HCT116 (cell line): ENCODE data around the gene STXBP3. TPM values are rescaled to one million over a fixed set of nuclear protein-coding genes. Genes with fewer than 3 reads are reported as not detected.

Experiments
- ATAC-seq: fragments of 200-7000 bp; cut with Tn5 transposase; 2 replicates; pipeline ENCODE4 v1.9.1; 2020; ENCODE audit warnings: mild to moderate bottlenecking, moderate library complexity
- BruUV-seq: library from RNA; stranded (reverse); fragments of 400-500 nt; replicated peaks from 2 replicates; lab custom pipeline; 2021; lab: Mats Ljungman, UMichigan
- CTCF ChIA-PET: fragments of 300-600 bp; sonication (Branson Sonifier 250); formaldehyde crosslinking; loops from one replicate; lab custom pipeline; 2021; ENCODE audit warnings: antibody characterized with exemption; lab: Charles Lee
- POLR2A ChIA-PET: fragments of 300-600, 350-600 bp; sonication (Branson Sonifier 250); formaldehyde crosslinking; loops from one replicate; lab custom pipeline; 2021; ENCODE audit warnings: antibody characterized with exemption; lab: Charles Lee
- RAD21 ChIA-PET, 2 experiments: fragments of 300-600 bp; sonication (Branson Sonifier 250); formaldehyde crosslinking; loops; one replicate each; lab custom pipeline; 2023; ENCODE audit warnings: low total read pairs in 2 of 2; ENCODE audit not compliant: uncharacterized antibody in 2 of 2, unreplicated experiment in 2 of 2, low non-redundant PET in 1 of 2; lab: Charles Lee
- DNase-seq: peaks from one replicate; pipeline ENCODE4 v3.0.0-alpha.2; 2010; ENCODE audit warnings: low read depth, low spot score
- H2AFZ ChIP-seq: fragments of 200-600 bp; shearing (Covaris generic), sonication (generic); 2 replicates; pipeline ENCODE4 v1.6.1; 2017; ENCODE audit warnings: low read depth, mixed run types, mixed read lengths, antibody characterized with exemption, low read length; ENCODE audit not compliant: poor library complexity, severe bottlenecking
- H3K27ac ChIP-seq: 2 replicates; pipeline ENCODE4 v1.5.1; 2012; ENCODE audit warnings: low read depth, low read length
- H3K27me3 ChIP-seq: fragments of 200-600 bp; sonication (generic); 2 replicates; pipeline ENCODE4 v1.6.1; 2016; ENCODE audit warnings: mixed run types, low read length, mixed read lengths; ENCODE audit not compliant: insufficient read depth
- H3K36me3 ChIP-seq, 2 experiments: fragments of 200-500 bp in 1 of 2; fragments of 200-600 bp in 1 of 2; sonication (Bioruptor generic) in 1 of 2; sonication (generic) in 1 of 2; 2 replicates each; pipeline versions ENCODE4 v1.5.1 to v1.6.1; 2014 to 2016; ENCODE audit warnings: low read length in 2 of 2, inconsistent platforms in 1 of 2, mixed read lengths in 1 of 2, mixed run types in 1 of 2; ENCODE audit not compliant: insufficient read depth in 2 of 2, control insufficient read depth in 1 of 2
- H3K4me1 ChIP-seq, 2 experiments: fragments of 200-600 bp in 1 of 2; sonication (generic) in 1 of 2; 2 replicates each; pipeline versions ENCODE4 v1.5.1 to v1.6.1; 2012 to 2017; ENCODE audit warnings: low read length in 2 of 2, inconsistent platforms in 1 of 2, mild to moderate bottlenecking in 1 of 2, mixed read lengths in 1 of 2, mixed run types in 1 of 2, moderate library complexity in 1 of 2; ENCODE audit not compliant: insufficient read depth in 2 of 2, control insufficient read depth in 1 of 2
- H3K4me2 ChIP-seq: fragments of 200-600 bp; sonication (generic); 2 replicates; pipeline ENCODE4 v1.6.1; 2017; ENCODE audit warnings: mixed run types, low read length, mixed read lengths
- H3K4me3 ChIP-seq, 2 experiments: fragments of 200-600 bp in 1 of 2; sonication (generic) in 1 of 2; replicated peaks in 1 of 2; 2 replicates each; pipeline ENCODE4 v1.5.1; 2011 to 2016; ENCODE audit warnings: low read length in 2 of 2, control low read depth in 1 of 2, low read depth in 1 of 2, mild to moderate bottlenecking in 1 of 2, mixed read lengths in 1 of 2, mixed run types in 1 of 2
- H3K79me2 ChIP-seq: fragments of 200-600 bp; sonication (generic); 2 replicates; pipeline ENCODE4 v1.6.1; 2017; ENCODE audit warnings: mild to moderate bottlenecking, mixed run types, low read length, moderate library complexity, mixed read lengths; ENCODE audit not compliant: insufficient read depth
- H3K9ac ChIP-seq: fragments of 200-600 bp; sonication (generic); 2 replicates; pipeline ENCODE4 v1.6.1; 2016; ENCODE audit warnings: low read length, mixed read lengths
- H3K9me2 ChIP-seq: fragments of 200-600 bp; sonication (generic), shearing (Covaris generic); 2 replicates; pipeline ENCODE4 v1.6.1; 2017; ENCODE audit warnings: mixed run types, mild to moderate bottlenecking, moderate library complexity; ENCODE audit not compliant: insufficient read depth
- H3K9me3 ChIP-seq, 2 experiments: fragments of 200-500 bp in 1 of 2; fragments of 200-600 bp in 1 of 2; sonication (Bioruptor generic) in 1 of 2; sonication (generic) in 1 of 2; 2 replicates each; pipeline ENCODE4 v1.6.1; 2014 to 2017; ENCODE audit warnings: low read length in 2 of 2, mixed read lengths in 2 of 2, inconsistent platforms in 1 of 2, low read depth in 1 of 2, mild to moderate bottlenecking in 1 of 2, mixed run types in 1 of 2, moderate library complexity in 1 of 2; ENCODE audit not compliant: control insufficient read depth in 1 of 2, insufficient read depth in 1 of 2
- H4K20me1 ChIP-seq: fragments of 200-600 bp; sonication (generic), shearing (Covaris generic); 2 replicates; pipeline ENCODE4 v1.6.1; 2017; ENCODE audit warnings: mixed run types, mild to moderate bottlenecking, moderate library complexity; ENCODE audit not compliant: insufficient read depth
- CBX3 ChIP-seq: IDR thresholded peaks from 2 replicates; pipeline ENCODE4 v1.6.1; 2012; ENCODE audit warnings: low read depth
- ELF1 ChIP-seq: IDR thresholded peaks from 2 replicates; pipeline ENCODE4 v1.6.1; 2012; ENCODE audit warnings: low read depth, borderline replicate concordance
- EZH2 ChIP-seq: fragments of 200-600 bp; sonication (generic); IDR thresholded peaks from 2 replicates; pipeline ENCODE4 v1.6.1; 2017; ENCODE audit warnings: antibody characterized with exemption, mixed run types
- POLR2A ChIP-seq: IDR thresholded peaks from 2 replicates; pipeline ENCODE4 v1.7.0; 2011; ENCODE audit warnings: borderline replicate concordance; ENCODE audit not compliant: insufficient read depth, insufficient read length; ENCODE audit errors: extremely low read depth
- RAD21 ChIP-seq: IDR thresholded peaks from 2 replicates; pipeline ENCODE4 v1.6.1; 2012; ENCODE audit warnings: low read depth, mild to moderate bottlenecking
- REST ChIP-seq: IDR thresholded peaks from 2 replicates; pipeline ENCODE4 v1.6.1; 2012; ENCODE audit warnings: low read depth
- SIN3A ChIP-seq: IDR thresholded peaks from 2 replicates; pipeline ENCODE4 v1.6.1; 2012; ENCODE audit warnings: low read depth
- SP1 ChIP-seq: IDR thresholded peaks from 2 replicates; pipeline ENCODE4 v1.6.1; 2012; ENCODE audit warnings: low read depth
- TCF7L2 ChIP-seq: IDR thresholded peaks from 2 replicates; pipeline ENCODE4 v1.7.0; 2011; ENCODE audit warnings: borderline replicate concordance, inconsistent platforms; ENCODE audit not compliant: insufficient read depth, insufficient read length; ENCODE audit errors: extremely low read depth
- YY1 ChIP-seq: IDR thresholded peaks from 2 replicates; pipeline ENCODE4 v1.6.1; 2011; ENCODE audit warnings: low read length, low read depth, moderate library complexity, mild to moderate bottlenecking; ENCODE audit not compliant: insufficient replicate concordance; ENCODE audit errors: extremely low read depth
- ZBTB33 ChIP-seq: IDR thresholded peaks from 2 replicates; pipeline ENCODE4 v1.6.1; 2011; ENCODE audit warnings: mild to moderate bottlenecking, low read length, moderate library complexity; ENCODE audit not compliant: insufficient replicate concordance; ENCODE audit errors: extremely low read depth
- ZNF274 ChIP-seq: fragments of 200-500 bp; sonication (Bioruptor generic); IDR thresholded peaks from 2 replicates; pipeline ENCODE4 v1.6.1; 2014; ENCODE audit warnings: mild to moderate bottlenecking, low read depth, low read length, inconsistent platforms
- intact Hi-C: fragments of 100-400 bp; cut with micrococcal nuclease; formaldehyde crosslinking; loops from 2 replicates; pipeline ENCODE4 v1.10.0; 2022
- total RNA-seq: library from RNA; stranded (reverse); gene quantifications from one replicate; pipeline ENCODE4 v1.2.1, GENCODE V29; 2021; ENCODE audit not compliant: unreplicated experiment

Gene STXBP3
- total RNA-seq, 1 experiment from 2014 or later: 22.6 TPM

- TF ChIP-seq TCF7L2: no peak
- H3K4me1 ChIP-seq: no peaks in the 10 kb centered on the region
- ChIA-PET POLR2A (no interaction called here), CTCF (no interaction called here), RAD21 (no interaction called here)
- H3K9me2 ChIP-seq: no peaks in the 10 kb centered on the region
- BruUV-seq: no TSS peak
- ATAC-seq: no peak
- intact Hi-C loops: no loop called here
- H4K20me1 ChIP-seq: no peaks in the 10 kb centered on the region
- no peak overlapping the region for H3K9ac ChIP-seq
- DNase-seq: no peak
- H3K4me2 ChIP-seq: no peak overlapping the region
- no peaks in the 10 kb centered on the region for H3K27me3 ChIP-seq
- no peaks in the 10 kb centered on the region for H3K79me2 ChIP-seq
- no peak overlapping the region for H3K27ac ChIP-seq
- no peak overlapping the region for H3K4me3 ChIP-seq
- H3K36me3 ChIP-seq: no peaks in the 10 kb centered on the region; a peak in 1 of 4 replicates
- H2AFZ ChIP-seq: no peak overlapping the region
- no peaks in the 10 kb centered on the region for H3K9me3 ChIP-seq
Observed at GRCh38 chr1:108767115-108767514, 20.6 kb downstream of the STXBP3 start.

GRCh38 chr1:108767708-108768107, 21.2 kb downstream of the STXBP3 start:
- H3K9me2 ChIP-seq: no peaks in the 10 kb centered on the region
- H3K4me1 ChIP-seq: no peaks in the 10 kb centered on the region
- RAD21 ChIA-PET: no interaction called here
- no peaks in the 10 kb centered on the region for H3K9me3 ChIP-seq
- H3K4me2 ChIP-seq: no peak overlapping the region
- no peak overlapping the region for H2AFZ ChIP-seq
- H3K27ac ChIP-seq: no peak overlapping the region
- H3K4me3 ChIP-seq: no peak overlapping the region
- H3K9ac ChIP-seq: no peak overlapping the region
- CTCF ChIA-PET: no interaction called here
- POLR2A ChIA-PET: no interaction called here
- H4K20me1 ChIP-seq: no peaks in the 10 kb centered on the region
- no peak for ATAC-seq
- no peaks in the 10 kb centered on the region for H3K79me2 ChIP-seq
- no TSS peak for BruUV-seq
- H3K27me3 ChIP-seq: no peaks in the 10 kb centered on the region
- no peak for TF ChIP-seq POLR2A
- TF ChIP-seq REST: no peak
- TF ChIP-seq YY1: no peak
- TF ChIP-seq RAD21: no peak
- no peak for TF ChIP-seq ZNF274
- TF ChIP-seq SIN3A: no peak
- no peak for TF ChIP-seq CBX3
- TF ChIP-seq ZBTB33: no peak
- TF ChIP-seq SP1: no peak
- TF ChIP-seq ELF1: no peak
- no peak for TF ChIP-seq EZH2
- no peak for DNase-seq
- H3K36me3 ChIP-seq: no peaks in the 10 kb centered on the region; a peak in 1 of 4 replicates
- intact Hi-C loops: no loop called here
